ENCODE measurements around the gene YTHDF2. TPM values are rescaled to one million over a fixed set of nuclear protein-coding genes. Genes with fewer than 3 reads are reported as not detected.

The YTHDF2 gene
- total and polyA plus RNA-seq, 2 of the 13 experiments (the other 11 are each of a cell fraction or from before 2014, with no cell fraction given), result 48.4 to 59.6 TPM

DNA sequence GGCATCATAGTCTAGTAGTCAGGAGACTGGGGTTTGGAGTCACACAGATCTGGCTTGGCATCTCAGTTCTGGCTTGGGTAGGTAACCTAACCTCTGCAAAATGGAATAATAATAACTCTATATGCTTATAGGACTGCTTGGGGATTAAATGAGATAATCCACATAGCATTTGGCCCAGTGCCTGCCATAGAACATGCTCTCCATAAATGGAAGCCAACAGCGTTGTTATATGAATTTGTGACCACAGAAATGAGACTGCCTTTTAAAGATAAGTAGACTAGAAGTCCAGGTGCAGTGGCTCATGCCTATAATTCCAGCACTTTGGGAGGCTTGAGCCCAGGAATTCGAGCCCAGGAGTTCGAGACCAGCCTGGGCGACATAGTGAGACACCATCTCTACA lies 71.2 kb downstream of the YTHDF2 start:
- Histone ChIP-seq H3K4me3 (replicated peaks in 1 of 3; ENCODE audit: insufficient read depth in 1 of 3, low read depth in 2 of 3, low read length in 3 of 3) (no peak overlapping the region), H3K4me1 (ENCODE audit: insufficient read depth, low read length) (peaks cover 13% of the 10 kb centered on the region), H4K20me1 (ENCODE audit: insufficient read depth, low read length) (0 out of 2 replicates have a peak, but pooled peaks cover 2% of the 10 kb centered on the region), H2AFZ (ENCODE audit: low read length) (no peak overlapping the region), H3K9ac (ENCODE audit: insufficient read depth, low read depth, low read length) (no peak overlapping the region), H3K79me2 (ENCODE audit: insufficient read depth, low read length) (no peaks in the 10 kb centered on the region), H3K27ac (ENCODE audit: extremely low read length, insufficient read depth, low read length) (no peak overlapping the region), H3K36me3 (replicated peaks in 1 of 2; ENCODE audit: control insufficient read depth in 1 of 2, insufficient read depth in 2 of 2, low read length in 2 of 2) (no peaks in the 10 kb centered on the region), H3K27me3 (ENCODE audit: control insufficient read depth in 1 of 2, insufficient read depth in 2 of 2, low read length in 2 of 2) (peaks cover 8 to 28% of the 10 kb centered on the region in 2 experiments), H3K9me3 (ENCODE audit: low read length) (no peaks in the 10 kb centered on the region), H3K4me2 (ENCODE audit: low read depth, low read length) (no peak overlapping the region)
- in situ Hi-C loops (cut with HindIII; ENCODE audit: extremely low pct_ligation_motif_present, low pct_unique_long_range_greater_than_20kb), result no loop called here
- WGBS (ENCODE audit: low lambda C conversion rate), result 43% methylated on average over 4 of the region's 4 CpGs
- TF ChIP-seq ZNF367 (CRISPR knock-in tag; IDR thresholded peaks at IDR 0.05; ENCODE audit: borderline replicate concordance) (no peak), CAMTA2 (CRISPR knock-in tag; IDR thresholded peaks at IDR 0.05; ENCODE audit: borderline replicate concordance) (no peak), ZNF253 (CRISPR knock-in tag; IDR thresholded peaks at IDR 0.05; ENCODE audit: borderline replicate concordance) (no peak), POLR2AphosphoS2 (IDR thresholded peaks at IDR 0.05; ENCODE audit: low read depth, low read length) (no peak), ZFP41 (CRISPR knock-in tag; IDR thresholded peaks at IDR 0.05; ENCODE audit: borderline replicate concordance) (no peak), FOXP4 (CRISPR knock-in tag; IDR thresholded peaks at IDR 0.05) (no peak), KMT2A (CRISPR knock-in tag; IDR thresholded peaks at IDR 0.05) (no peak), TARDBP (CRISPR knock-in tag; IDR thresholded peaks at IDR 0.05) (no peak), IKZF4 (CRISPR knock-in tag; IDR thresholded peaks at IDR 0.05; ENCODE audit: borderline replicate concordance, low read depth, not compliant biosample characterization) (no peak), ZNF350 (CRISPR knock-in tag; IDR thresholded peaks at IDR 0.05; ENCODE audit: borderline replicate concordance, low read depth) (no peak), ZNF12 (CRISPR knock-in tag; IDR thresholded peaks at IDR 0.05) (no peak), HDAC6 (IDR thresholded peaks at IDR 0.05; ENCODE audit: low read depth, low read length) (no peak), TRIM24 (CRISPR knock-in tag; IDR thresholded peaks at IDR 0.05) (no peak), GABPB1 (CRISPR knock-in tag; IDR thresholded peaks at IDR 0.05) (no peak), ERF (CRISPR knock-in tag; IDR thresholded peaks at IDR 0.05) (no peak), KMT2B (CRISPR knock-in tag; IDR thresholded peaks at IDR 0.05) (no peak), TSC22D2 (CRISPR knock-in tag; IDR thresholded peaks at IDR 0.05; ENCODE audit: borderline replicate concordance) (no peak), ATF7-NPFF (CRISPR knock-in tag; IDR thresholded peaks at IDR 0.05; ENCODE audit: low read depth) (no peak)
- TF ChIP-seq, protein P1, sequence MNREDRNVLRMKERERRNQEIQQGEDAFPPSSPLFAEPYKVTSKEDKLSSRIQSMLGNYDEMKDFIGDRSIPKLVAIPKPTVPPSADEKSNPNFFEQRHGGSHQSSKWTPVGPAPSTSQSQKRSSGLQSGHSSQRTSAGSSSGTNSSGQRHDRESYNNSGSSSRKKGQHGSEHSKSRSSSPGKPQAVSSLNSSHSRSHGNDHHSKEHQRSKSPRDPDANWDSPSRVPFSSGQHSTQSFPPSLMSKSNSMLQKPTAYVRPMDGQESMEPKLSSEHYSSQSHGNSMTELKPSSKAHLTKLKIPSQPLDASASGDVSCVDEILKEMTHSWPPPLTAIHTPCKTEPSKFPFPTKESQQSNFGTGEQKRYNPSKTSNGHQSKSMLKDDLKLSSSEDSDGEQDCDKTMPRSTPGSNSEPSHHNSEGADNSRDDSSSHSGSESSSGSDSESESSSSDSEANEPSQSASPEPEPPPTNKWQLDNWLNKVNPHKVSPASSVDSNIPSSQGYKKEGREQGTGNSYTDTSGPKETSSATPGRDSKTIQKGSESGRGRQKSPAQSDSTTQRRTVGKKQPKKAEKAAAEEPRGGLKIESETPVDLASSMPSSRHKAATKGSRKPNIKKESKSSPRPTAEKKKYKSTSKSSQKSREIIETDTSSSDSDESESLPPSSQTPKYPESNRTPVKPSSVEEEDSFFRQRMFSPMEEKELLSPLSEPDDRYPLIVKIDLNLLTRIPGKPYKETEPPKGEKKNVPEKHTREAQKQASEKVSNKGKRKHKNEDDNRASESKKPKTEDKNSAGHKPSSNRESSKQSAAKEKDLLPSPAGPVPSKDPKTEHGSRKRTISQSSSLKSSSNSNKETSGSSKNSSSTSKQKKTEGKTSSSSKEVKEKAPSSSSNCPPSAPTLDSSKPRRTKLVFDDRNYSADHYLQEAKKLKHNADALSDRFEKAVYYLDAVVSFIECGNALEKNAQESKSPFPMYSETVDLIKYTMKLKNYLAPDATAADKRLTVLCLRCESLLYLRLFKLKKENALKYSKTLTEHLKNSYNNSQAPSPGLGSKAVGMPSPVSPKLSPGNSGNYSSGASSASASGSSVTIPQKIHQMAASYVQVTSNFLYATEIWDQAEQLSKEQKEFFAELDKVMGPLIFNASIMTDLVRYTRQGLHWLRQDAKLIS (CRISPR knock-in tag; IDR thresholded peaks at IDR 0.05), result no peak
- TF ChIP-seq, protein P2, sequence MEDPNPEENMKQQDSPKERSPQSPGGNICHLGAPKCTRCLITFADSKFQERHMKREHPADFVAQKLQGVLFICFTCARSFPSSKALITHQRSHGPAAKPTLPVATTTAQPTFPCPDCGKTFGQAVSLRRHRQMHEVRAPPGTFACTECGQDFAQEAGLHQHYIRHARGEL (CRISPR knock-in tag; IDR thresholded peaks at IDR 0.05), result no peak
- ChIA-PET POLR2A (no interaction called here), CTCF (ENCODE audit: low intra/inter-chr PET ratio, low total read pairs) (no interaction called here)
- ATAC-seq (no peak), DNase-seq (ENCODE audit: low spot score) (no peak), FAIRE-seq (no peak)
- intact Hi-C loops (cut with micrococcal nuclease; ENCODE audit: unreplicated experiment), result no loop called here
- BruUV-seq (replicated peaks), result no TSS peak

Measured in HepG2 (cell line).